Spleen (tissue), 11 donors: ENCODE data around the gene OBSCN. TPM values are rescaled to one million over a fixed set of nuclear protein-coding genes. Genes with fewer than 3 reads are reported as not detected.
A peak's percentile ranks its signal among the peaks of the same experiment; 100 is the strongest.

Source experiments
- DNase-seq: peaks from one replicate; pipeline ENCODE4 v3.0.0-alpha.2; 2020
- H3K27ac ChIP-seq, 8 donors: fragments of 200-600 bp; sonication (generic) in 7 of 8; 1 replicate in 4 of 8; 2 replicates in 4 of 8; pipeline versions ENCODE4 v1.5.0 to v1.8.0; 2016 to 2021; ENCODE audit warnings: inconsistent platforms in 4 of 8, mild to moderate bottlenecking in 4 of 8, moderate library complexity in 1 of 8
- H3K27me3 ChIP-seq, 7 donors: fragments of 200-600 bp; sonication (generic) in 6 of 7; replicated peaks in 1 of 7; 1 replicate in 4 of 7; 2 replicates in 3 of 7; pipeline versions ENCODE4 v1.5.0 to v1.8.0; 2016 to 2021; ENCODE audit warnings: inconsistent platforms in 3 of 7, mild to moderate bottlenecking in 1 of 7
- H3K36me3 ChIP-seq, 6 donors: fragments of 200-600 bp; sonication (generic) in 5 of 6; 1 replicate in 4 of 6; 2 replicates in 2 of 6; pipeline versions ENCODE4 v1.5.0 to v1.8.0; 2016 to 2021; ENCODE audit warnings: inconsistent platforms in 2 of 6
- H3K4me1 ChIP-seq, 6 donors: fragments of 200-600 bp; sonication (generic) in 5 of 6; 1 replicate in 3 of 6; 2 replicates in 3 of 6; pipeline versions ENCODE4 v1.5.0 to v1.8.0; 2016 to 2021; ENCODE audit warnings: inconsistent platforms in 3 of 6
- H3K4me3 ChIP-seq, 8 donors: fragments of 200-600 bp; sonication (generic) in 7 of 8; 1 replicate in 4 of 8; 2 replicates in 4 of 8; pipeline versions ENCODE4 v1.5.0 to v1.8.0; 2016 to 2021; ENCODE audit warnings: inconsistent platforms in 4 of 8, mild to moderate bottlenecking in 4 of 8, moderate library complexity in 2 of 8
- H3K9me3 ChIP-seq, 8 donors: fragments of 200-600 bp; sonication (generic) in 7 of 8; 1 replicate in 4 of 8; 2 replicates in 4 of 8; pipeline versions ENCODE4 v1.5.0 to v1.8.0; 2016 to 2021; ENCODE audit warnings: inconsistent platforms in 4 of 8
- CTCF ChIP-seq, 11 experiments: fragments of 200-600 bp in 7 of 11; fragments of 450-650 bp in 4 of 11; sonication (generic) in 4 of 11; IDR thresholded peaks in 8 of 11; conservative IDR thresholded peaks in 3 of 11; 1 replicate in 7 of 11; 2 replicates in 4 of 11; pipeline versions ENCODE4 v1.4.0 to v1.8.0; 2016 to 2021; ENCODE audit warnings: antibody characterized with exemption in 11 of 11, inconsistent platforms in 4 of 11, mild to moderate bottlenecking in 1 of 11
- POLR2A ChIP-seq, 3 donors: fragments of 450-650 bp; IDR thresholded peaks; one replicate each; pipeline ENCODE4 v1.5.1; 2017; ENCODE audit warnings: antibody characterized with exemption in 3 of 3, mild to moderate bottlenecking in 1 of 3
- POLR2AphosphoS5 ChIP-seq, 3 donors: sonication (generic); formaldehyde crosslinking; IDR thresholded peaks; one replicate each; pipeline ENCODE4 v1.5.1; 2017; ENCODE audit warnings: antibody characterized with exemption in 3 of 3
- WGBS, 5 donors: extraction: QIAGEN DNeasy Blood & Tissue Kit in 3 of 5; methylation state at CpG; one replicate each; pipeline versions ENCODE4 v1.1.5 to v1.1.7; 2013 to 2018; 5-methylcytosine and 5-hydroxymethylcytosine counted together
- intact Hi-C: fragments of 100-400 bp; cut with DNase I; formaldehyde crosslinking; loops from one replicate; pipeline ENCODE4 v1.15.0; 2023; ENCODE audit warnings: low total_unique reads
- polyA plus RNA-seq, 3 donors: library from polyadenylated mRNA; stranded (reverse); fragments of 200-250 nt; gene quantifications; one replicate each; pipeline ENCODE4 v1.2.1, GENCODE V29; 2013
- total RNA-seq, 7 donors: library from RNA; depleted of rRNA in 3 of 7; stranded (reverse); fragments of >200 nt in 3 of 7; fragmentation: NEBNext Ultra II Directional in 4 of 7; extraction: Animal tissue kit (Norgen Biotek cat#: 25700) in 4 of 7; gene quantifications; one replicate each; pipeline versions ENCODE4 v1.1.0 to v1.2.1, GENCODE V29; 2016 to 2021
- donor health status: healthy with polysubstance abuse.
- donor health status: DM: no; HTN: no; CAD: no; lungs with moderate emphysema.
- donor health status: DM: no; HTN: no; CAD: no.
- donor health status: Bipolar disorder and iron deficiency.
- donor health status: healthy.
- donor health status: DM: no; HTN: no; CAD: no.
- donor health status: DM: yes; HTN: yes; CAD: no.

Gene OBSCN
- total and polyA plus RNA-seq, 10 donors = 12.6 to 71.7 (median 41.9) TPM

GRCh38 chr1:228216371-228217320 is 8.8 kb downstream of the OBSCN start:
- peaks cover 0 to 45% (median 23%) of the 10 kb centered on the region in 6 donors for H3K36me3 ChIP-seq
- intact Hi-C loops = no loop called here
- no peak overlapping the region for H3K27ac ChIP-seq
- H3K4me3 ChIP-seq = no peak overlapping the region
- TF ChIP-seq POLR2AphosphoS5 (IDR thresholded peaks at IDR 0.05) = no peak
- no peak for TF ChIP-seq POLR2A (IDR thresholded peaks at IDR 0.05)
- no peak for TF ChIP-seq CTCF (IDR thresholded peaks at IDR 0.05 in 8 of 11, conservative IDR thresholded peaks at IDR 0.05 in 3 of 11)
- peaks cover 0 to 11% (median 0%) of the 10 kb centered on the region in 7 donors for H3K27me3 ChIP-seq
- WGBS, 5 donors = 92 to 95% (median 93%) methylated on average over 38 to 53 of the region's 53 CpGs
- peaks cover 0 to 29% (median 16%) of the 10 kb centered on the region in 6 donors for H3K4me1 ChIP-seq
- no peaks in the 10 kb centered on the region for H3K9me3 ChIP-seq
- DNase-seq = peak; percentile 81

GRCh38 chr1:228217551-228218344 is 9.9 kb downstream of the OBSCN start:
- no peak for DNase-seq
- Histone ChIP-seq H3K36me3 (peaks cover 0 to 45% (median 23%) of the 10 kb centered on the region in 6 donors), H3K27ac (no peak overlapping the region), H3K27me3 (peaks cover 0 to 7% (median 0%) of the 10 kb centered on the region in 7 donors), H3K9me3 (no peaks in the 10 kb centered on the region), H3K4me3 (no peak overlapping the region), H3K4me1 (peaks cover 0 to 25% (median 11%) of the 10 kb centered on the region in 6 donors)
- intact Hi-C loops = no loop called here
- WGBS, 5 donors = 84 to 94% (median 90%) methylated on average over 14 of the region's 14 CpGs
- TF ChIP-seq POLR2A (IDR thresholded peaks at IDR 0.05) (no peak), POLR2AphosphoS5 (IDR thresholded peaks at IDR 0.05) (no peak), CTCF (IDR thresholded peaks at IDR 0.05 in 8 of 11, conservative IDR thresholded peaks at IDR 0.05 in 3 of 11) (no peak)

- H3K4me1 ChIP-seq = peaks cover 0 to 16% (median 8%) of the 10 kb centered on the region in 6 donors
- H3K36me3 ChIP-seq = peaks cover 0 to 45% (median 23%) of the 10 kb centered on the region in 6 donors
- intact Hi-C loops = no loop called here
- H3K4me3 ChIP-seq = no peak overlapping the region
- peaks cover 0 to under 1% (median 0%) of the 10 kb centered on the region in 8 donors for H3K9me3 ChIP-seq
- no peak for TF ChIP-seq CTCF (IDR thresholded peaks at IDR 0.05 in 8 of 11, conservative IDR thresholded peaks at IDR 0.05 in 3 of 11)
- 78 to 91% (median 87%) methylated on average over 11 to 14 of the region's 14 CpGs for WGBS, 5 donors
- H3K27ac ChIP-seq = no peak overlapping the region
- no peak for DNase-seq
- H3K27me3 ChIP-seq = peaks cover 0 to 6% (median 0%) of the 10 kb centered on the region in 7 donors
Observed at GRCh38 chr1:228218513-228219244, 10.8 kb downstream of the OBSCN start.
